Stimulated activated CD4-positive, alpha-beta T cell treated with anti-CD3 and anti-CD28 coated beads, Interleukin-1b, Interleukin-23, amount 100 ng/mL, for 24 hours (primary cell): ENCODE results near the gene IFNG.

ENCODE experiments used
- DNase-seq, 4 experiments: peaks; one replicate each; pipeline ENCODE4 v3.0.0-alpha.2; 2020; ENCODE audit warnings: low read depth in 4 of 4, low spot score in 1 of 4

IFNG gene

DNA sequence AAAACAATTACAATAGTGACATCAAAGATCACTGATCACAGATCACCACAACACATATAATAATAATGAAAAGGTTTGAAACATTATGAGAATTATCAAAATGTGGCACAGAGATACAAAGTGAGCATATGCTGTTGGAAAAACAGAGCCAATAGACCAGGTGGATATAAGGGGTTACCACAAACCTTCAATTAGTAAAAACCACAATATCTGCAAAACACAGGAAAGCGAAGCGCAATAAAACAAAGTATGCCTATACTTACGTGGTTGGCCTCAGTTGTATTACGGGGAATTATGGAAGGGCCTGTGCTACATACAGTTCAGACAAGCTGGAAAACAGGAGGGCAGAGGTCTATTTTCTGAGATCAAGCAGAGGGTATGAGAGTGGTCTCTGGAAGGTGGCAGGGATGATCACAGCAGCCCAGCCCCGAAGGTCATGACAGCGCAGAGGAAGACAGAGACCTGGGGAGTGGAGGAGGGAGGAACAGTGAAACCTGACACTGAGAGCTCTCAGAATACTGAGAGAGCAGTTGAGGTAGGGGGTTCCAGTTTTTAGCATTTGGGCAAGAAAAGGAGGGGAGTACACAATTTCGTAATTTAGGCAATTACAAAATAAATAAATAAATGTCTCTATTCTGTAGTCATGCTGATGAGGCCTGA is 41.3 kb downstream of the IFNG start:
- no peak for DNase-seq

DNA sequence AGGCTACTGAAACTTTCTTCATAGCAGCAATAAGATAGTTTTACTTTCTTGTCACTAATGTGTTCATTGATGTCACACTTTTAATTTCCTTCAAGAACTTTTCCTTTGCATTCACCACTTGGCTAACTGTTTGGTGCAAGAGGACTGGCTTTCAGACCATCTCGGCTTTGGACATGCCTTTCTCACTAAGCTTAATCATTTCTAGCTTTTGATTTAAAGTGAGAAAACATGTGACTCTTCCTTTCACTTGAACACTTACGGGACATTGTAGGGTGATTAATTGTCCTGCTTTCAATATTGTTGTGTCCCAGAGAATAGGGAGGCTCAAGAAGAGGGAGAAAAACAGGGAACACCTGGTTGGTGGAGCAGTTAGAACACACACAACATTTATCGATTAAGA is 41.9 kb downstream of the IFNG start:
- DNase-seq = no peak

DNA sequence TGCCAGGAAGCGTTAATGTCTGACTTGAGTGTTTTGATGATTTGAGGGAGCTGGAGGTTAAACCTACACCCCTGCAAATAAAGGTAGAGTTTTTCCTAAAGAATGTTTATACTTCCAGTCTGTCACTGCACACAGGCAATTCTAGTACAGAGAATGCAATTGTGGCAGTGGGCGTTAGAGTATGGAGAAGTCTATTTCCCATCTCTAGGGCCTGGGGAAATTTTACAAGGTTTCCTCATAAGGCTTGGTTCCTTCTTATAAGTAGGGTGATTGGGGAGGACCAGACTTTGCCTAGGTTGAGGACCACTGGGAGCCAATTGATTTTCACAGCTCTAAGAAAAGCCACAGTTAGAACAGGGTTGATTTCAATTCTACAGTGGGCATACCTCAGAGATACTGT is 44.3 kb downstream of the IFNG start:
- no peak for DNase-seq

- no peak for DNase-seq
Observed at GRCh38 chr12:68114606-68115005, 44.9 kb downstream of the IFNG start.

DNA sequence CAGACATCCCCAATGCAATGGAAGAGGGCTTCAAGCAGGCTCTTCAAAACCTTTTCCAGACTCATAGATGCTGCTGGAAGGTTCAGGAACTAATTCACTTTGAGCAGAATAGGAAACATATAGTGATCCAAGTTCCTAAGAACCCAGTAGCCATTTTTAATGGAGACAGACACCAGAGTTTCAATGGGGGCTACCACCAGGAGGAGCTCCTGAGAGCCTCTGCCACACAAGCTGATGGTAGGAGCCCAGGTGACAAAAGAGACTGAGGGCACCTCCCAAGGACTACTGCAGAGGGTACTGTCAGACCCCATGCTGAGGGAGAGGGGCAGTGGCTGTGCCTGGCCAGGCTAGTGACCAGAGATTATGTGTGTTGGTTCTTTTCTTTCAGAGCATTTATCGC is 45.9 kb downstream of the IFNG start:
- DNase-seq = peak in 3 of 4 experiments; percentile 14 to 34 (median 22)

DNA sequence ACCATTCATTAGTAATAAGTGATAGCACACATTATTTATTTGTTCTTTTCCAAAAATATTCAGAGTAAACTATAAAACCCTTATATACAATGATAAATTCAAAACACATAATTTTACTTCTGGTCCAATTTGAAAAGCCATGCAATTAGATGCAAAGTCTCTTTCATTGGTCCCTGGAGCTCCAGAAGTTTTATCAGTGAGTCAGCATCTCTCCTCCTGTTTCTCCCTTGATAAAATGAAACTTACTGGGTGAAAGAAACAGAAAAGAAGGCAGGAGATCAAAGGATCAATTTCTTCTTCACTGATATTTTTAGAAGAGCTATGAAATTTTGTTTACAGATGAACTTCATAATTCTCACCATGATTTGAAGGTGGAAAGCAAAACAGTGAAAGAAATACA is 47.5 kb downstream of the IFNG start:
- no peak for DNase-seq

DNA sequence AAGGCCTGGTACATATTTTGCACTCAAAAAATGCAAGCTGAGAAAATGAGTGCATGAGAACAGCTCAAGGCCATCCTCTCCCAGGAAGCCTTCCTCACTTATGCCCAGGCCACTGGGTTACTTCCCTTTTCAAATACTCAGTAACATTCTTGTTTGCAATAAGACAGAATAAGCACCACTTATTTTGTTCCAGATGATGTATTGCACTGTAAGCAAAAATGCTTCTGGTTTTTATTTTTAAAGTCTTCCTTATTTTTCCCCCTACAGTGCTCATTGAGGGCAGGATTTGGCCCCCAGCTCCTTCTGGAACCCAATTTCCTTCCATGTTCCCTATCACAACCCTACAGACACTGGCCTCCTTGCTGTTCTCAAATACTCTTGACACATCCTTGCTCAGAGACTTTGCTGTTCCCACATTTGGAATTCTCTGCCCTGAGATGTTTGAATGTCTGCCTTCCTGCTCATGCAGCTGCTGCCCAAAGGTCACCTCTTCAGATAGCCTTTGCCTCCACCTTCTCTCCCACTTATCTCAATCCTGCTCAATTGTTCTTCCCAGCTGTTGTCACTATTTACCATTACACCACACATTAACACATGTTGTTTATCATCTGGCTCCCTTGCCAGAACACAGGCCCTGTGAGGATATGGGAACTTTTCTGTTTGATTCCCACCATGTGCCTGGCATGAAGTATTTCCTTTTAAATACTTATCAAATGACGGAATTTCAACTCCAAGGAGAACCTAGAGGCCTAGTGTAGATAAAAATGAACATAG is 49.9 kb downstream of the IFNG start:
- no peak for DNase-seq

DNA sequence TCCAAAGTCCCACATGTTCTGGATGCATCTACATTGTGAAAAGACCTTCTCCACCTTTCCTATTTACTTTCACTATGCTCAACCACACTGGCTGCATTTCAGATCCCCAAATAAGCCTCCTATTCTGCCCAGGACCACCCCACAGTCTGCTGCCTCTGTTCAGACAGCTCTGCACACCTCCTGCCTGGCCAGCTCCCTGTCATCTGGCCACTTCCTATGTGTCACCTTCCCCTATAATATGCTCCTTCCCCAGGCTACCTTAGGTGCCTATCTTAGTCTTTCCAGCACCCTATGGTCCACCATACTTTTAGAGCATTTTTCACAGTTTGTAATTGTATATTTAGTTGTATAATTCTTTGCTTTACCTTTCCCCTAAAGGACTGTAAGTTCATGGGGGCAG is 50.5 kb downstream of the IFNG start:
- no peak for DNase-seq

DNA sequence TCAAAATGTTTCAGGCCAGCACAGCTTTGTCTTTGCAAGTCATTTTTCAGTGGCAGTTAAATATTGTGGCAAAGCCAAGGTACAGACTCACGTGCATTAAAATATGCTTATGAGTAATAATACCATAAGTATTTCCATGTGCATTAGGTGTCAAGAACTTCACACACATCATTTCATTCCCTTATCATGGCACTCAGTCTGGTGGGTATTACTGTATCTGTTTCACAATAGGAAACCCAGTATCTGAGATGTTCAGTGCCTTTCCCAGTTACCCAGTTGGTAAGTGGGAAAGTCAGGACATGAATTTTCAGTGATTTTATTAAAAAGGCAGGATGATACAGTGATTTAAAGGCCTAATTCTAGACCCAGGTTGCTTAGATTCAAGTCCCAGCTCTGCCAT is 52.9 kb downstream of the IFNG start:
- no peak for DNase-seq

- DNase-seq = no peak
Observed at GRCh38 chr12:68106160-68106559, 53.4 kb downstream of the IFNG start.
